Smooth muscle cell of bladder (primary cell): ENCODE data around the gene COQ8A. TPM values are rescaled to one million over a fixed set of nuclear protein-coding genes. Genes with fewer than 3 reads are reported as not detected.

ENCODE experiments used
- total RNA-seq: library from RNA; depleted of rRNA; stranded (reverse); fragments of >200 nt; gene quantifications from 2 replicates; pipeline ENCODE4 v1.2.3, GENCODE V29; 2014

COQ8A gene
- 7.4 and 10.4 TPM in 2 replicates for total RNA-seq

DNA sequence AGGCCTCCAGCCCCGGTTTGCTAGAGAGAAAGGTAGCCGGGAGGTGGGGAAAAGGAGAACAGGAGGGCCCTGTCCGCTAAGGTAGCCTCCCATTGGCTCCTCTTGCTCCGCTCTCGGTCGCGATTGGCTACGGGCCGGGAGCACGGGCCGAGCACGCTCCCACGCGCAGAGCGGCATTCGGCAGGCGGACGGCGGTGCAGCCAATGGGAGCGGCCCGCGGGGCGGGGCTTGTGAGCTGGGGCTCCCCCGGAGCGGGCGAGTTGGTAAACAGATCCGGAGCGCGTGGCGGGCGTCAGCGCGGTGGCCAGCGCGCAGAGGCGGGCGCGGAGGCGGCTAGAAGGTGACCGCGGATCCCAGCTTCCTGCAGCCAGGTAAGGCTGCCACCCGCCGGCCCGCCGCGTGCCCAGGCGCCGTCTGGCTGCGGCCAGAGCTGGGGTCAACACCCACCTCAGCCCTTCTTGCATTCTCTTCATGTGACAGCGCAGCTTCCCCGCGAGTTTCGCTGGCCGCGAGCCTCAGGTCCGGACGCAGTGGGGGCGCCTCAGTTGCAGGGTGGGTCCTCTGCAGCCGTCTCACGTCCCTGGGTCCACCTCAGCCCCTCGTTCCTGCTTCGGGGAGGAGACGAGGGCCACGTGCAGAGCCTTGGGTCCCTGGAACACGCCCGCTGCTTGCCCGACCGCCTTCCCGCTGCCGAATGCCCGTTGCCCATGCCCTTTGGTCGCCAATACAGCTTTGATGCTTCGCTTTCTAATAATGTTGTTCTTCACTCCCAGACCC lies at the start of gene COQ8A:
TSS of gene COQ8A (plus strand) at position 266 of the 777 bp plus-strand sequence. CDS start 21,092 bp downstream, outside the sequence.

Other genes starting within 250 kb of the COQ8A start
- 2.3 and 3.1 TPM in 2 replicates for gene ITPKB, start 201.0 kb upstream of the COQ8A start, total RNA-seq
- gene PSEN2, start 69.7 kb upstream of the COQ8A start, total RNA-seq = 19.2 and 20.1 TPM in 2 replicates